ENCODE data around the gene STAC3. TPM values are rescaled to one million over a fixed set of nuclear protein-coding genes. Genes with fewer than 3 reads are reported as not detected.
"Not testable (repeated sequence)": the region's sequence is repeated elsewhere in the genome, so short reads cannot be mapped to it uniquely, and the experiment has no call there.

STAC3 gene
- 2.7 TPM for polyA plus RNA-seq (2013, experiment 1 of 4)
- polyA plus RNA-seq (2013, experiment 2 of 4), result 2.6 TPM
- 2.6 TPM for polyA plus RNA-seq (2013, experiment 3 of 4)
- polyA plus RNA-seq (2013, experiment 4 of 4), result 2.1 TPM

- no peaks in the 10 kb centered on the region for H3K27me3 ChIP-seq (ENCODE audit: control insufficient read depth, insufficient read depth, low read length, poor library complexity, severe bottlenecking)
- H3K27ac ChIP-seq (ENCODE audit: insufficient read depth, low read depth, low read length, poor library complexity, severe bottlenecking), result no peak within 1 kb of the TSS
- no peaks in the 10 kb centered on the region for H3K9me3 ChIP-seq (ENCODE audit: control insufficient read depth, low read length)
- H3K36me3 ChIP-seq (ENCODE audit: control insufficient read depth, insufficient read depth, low read length), result peaks cover 4% of the 10 kb centered on the region
- WGBS, 2 experiments, result 61 to 65% methylated on average over 7 of the region's 7 CpGs
- no peaks in the 10 kb centered on the region for H3K4me1 ChIP-seq (ENCODE audit: control insufficient read depth, insufficient read depth, low read length)
- no peak within 1 kb of the TSS for H3K4me3 ChIP-seq (ENCODE audit: insufficient read depth, low read depth, low read length)
Measured at GRCh38 chr12:57250956-57251355, at the start of gene STAC3. Gene STAC3 (minus strand): TSS chr12:57251187. CDS start chr12:57249636, 1,551 bp downstream.

- Histone ChIP-seq H3K27me3 (ENCODE audit: control insufficient read depth, insufficient read depth, low read length, poor library complexity, severe bottlenecking) (no peaks in the 10 kb centered on the region), H3K27ac (ENCODE audit: insufficient read depth, low read depth, low read length, poor library complexity, severe bottlenecking) (no peak overlapping the region), H3K4me1 (ENCODE audit: control insufficient read depth, insufficient read depth, low read length) (no peaks in the 10 kb centered on the region), H3K9me3 (ENCODE audit: control insufficient read depth, low read length) (no peaks in the 10 kb centered on the region), H3K4me3 (ENCODE audit: insufficient read depth, low read depth, low read length) (no peak overlapping the region), H3K36me3 (ENCODE audit: control insufficient read depth, insufficient read depth, low read length) (no peaks in the 10 kb centered on the region)
- 37 to 85% methylated on average over 1 of the region's 1 CpG for WGBS, 2 experiments
Measured at GRCh38 chr12:57299514-57300016, 48.6 kb upstream of the STAC3 start.

GRCh38 chr12:57296291-57296690 lies 45.3 kb upstream of the STAC3 start:
- H3K9me3 ChIP-seq (ENCODE audit: control insufficient read depth, low read length), result no peaks in the 10 kb centered on the region
- H3K36me3 ChIP-seq (ENCODE audit: control insufficient read depth, insufficient read depth, low read length), result peaks cover under 1% of the 10 kb centered on the region
- 93 to 97% methylated on average over 3 to 4 of the region's 4 CpGs for whole genome bisulfite sequencing, 2 experiments
- H3K4me3 ChIP-seq (ENCODE audit: insufficient read depth, low read depth, low read length), result no peak overlapping the region
- no peaks in the 10 kb centered on the region for H3K27me3 ChIP-seq (ENCODE audit: control insufficient read depth, insufficient read depth, low read length, poor library complexity, severe bottlenecking)
- no peaks in the 10 kb centered on the region for H3K4me1 ChIP-seq (ENCODE audit: control insufficient read depth, insufficient read depth, low read length)
- H3K27ac ChIP-seq (ENCODE audit: insufficient read depth, low read depth, low read length, poor library complexity, severe bottlenecking), result no peak overlapping the region

- 89 to 94% methylated on average over 12 of the region's 12 CpGs for WGBS, 2 experiments
- not testable (repeated sequence) for H3K4me3 ChIP-seq (ENCODE audit: insufficient read depth, low read depth, low read length); H3K9me3 ChIP-seq (ENCODE audit: control insufficient read depth, low read length); H3K4me1 ChIP-seq (ENCODE audit: control insufficient read depth, insufficient read depth, low read length); H3K27ac ChIP-seq (ENCODE audit: insufficient read depth, low read depth, low read length, poor library complexity, severe bottlenecking); H3K27me3 ChIP-seq (ENCODE audit: control insufficient read depth, insufficient read depth, low read length, poor library complexity, severe bottlenecking)
- peaks cover 12% of the 10 kb centered on the region for H3K36me3 ChIP-seq (ENCODE audit: control insufficient read depth, insufficient read depth, low read length)
Measured at GRCh38 chr12:57282073-57282472, 31.1 kb upstream of the STAC3 start.

GRCh38 chr12:57280211-57281062 lies 29.4 kb upstream of the STAC3 start:
- no peak overlapping the region for H3K27ac ChIP-seq (ENCODE audit: insufficient read depth, low read depth, low read length, poor library complexity, severe bottlenecking)
- no peak overlapping the region for H3K4me3 ChIP-seq (ENCODE audit: insufficient read depth, low read depth, low read length)
- no peaks in the 10 kb centered on the region for H3K27me3 ChIP-seq (ENCODE audit: control insufficient read depth, insufficient read depth, low read length, poor library complexity, severe bottlenecking)
- H3K4me1 ChIP-seq (ENCODE audit: control insufficient read depth, insufficient read depth, low read length), result no peaks in the 10 kb centered on the region
- WGBS, 2 experiments, result 84 to 86% methylated on average over 9 of the region's 9 CpGs
- H3K9me3 ChIP-seq (ENCODE audit: control insufficient read depth, low read length), result no peaks in the 10 kb centered on the region
- H3K36me3 ChIP-seq (ENCODE audit: control insufficient read depth, insufficient read depth, low read length), result peaks cover 12% of the 10 kb centered on the region

GRCh38 chr12:57278465-57279381 lies 27.7 kb upstream of the STAC3 start:
- no peak overlapping the region for H3K4me3 ChIP-seq (ENCODE audit: insufficient read depth, low read depth, low read length)
- 97% methylated on average over 15 of the region's 15 CpGs for WGBS, 2 experiments
- H3K4me1 ChIP-seq (ENCODE audit: control insufficient read depth, insufficient read depth, low read length), result no peaks in the 10 kb centered on the region
- no peaks in the 10 kb centered on the region for H3K9me3 ChIP-seq (ENCODE audit: control insufficient read depth, low read length)
- peaks cover 12% of the 10 kb centered on the region for H3K36me3 ChIP-seq (ENCODE audit: control insufficient read depth, insufficient read depth, low read length)
- H3K27me3 ChIP-seq (ENCODE audit: control insufficient read depth, insufficient read depth, low read length, poor library complexity, severe bottlenecking), result no peaks in the 10 kb centered on the region
- no peak overlapping the region for H3K27ac ChIP-seq (ENCODE audit: insufficient read depth, low read depth, low read length, poor library complexity, severe bottlenecking)

GRCh38 chr12:57276935-57277563 lies 26.1 kb upstream of the STAC3 start:
- Histone ChIP-seq H3K4me1 (ENCODE audit: control insufficient read depth, insufficient read depth, low read length) (no peaks in the 10 kb centered on the region), H3K27me3 (ENCODE audit: control insufficient read depth, insufficient read depth, low read length, poor library complexity, severe bottlenecking) (no peaks in the 10 kb centered on the region), H3K4me3 (ENCODE audit: insufficient read depth, low read depth, low read length) (no peak overlapping the region), H3K9me3 (ENCODE audit: control insufficient read depth, low read length) (no peaks in the 10 kb centered on the region), H3K36me3 (ENCODE audit: control insufficient read depth, insufficient read depth, low read length) (peaks cover 12% of the 10 kb centered on the region), H3K27ac (ENCODE audit: insufficient read depth, low read depth, low read length, poor library complexity, severe bottlenecking) (no peak overlapping the region)
- 88 to 94% methylated on average over 3 to 4 of the region's 4 CpGs for WGBS, 2 experiments

- not testable (repeated sequence) for H3K27ac ChIP-seq (ENCODE audit: insufficient read depth, low read depth, low read length, poor library complexity, severe bottlenecking); H3K4me3 ChIP-seq (ENCODE audit: insufficient read depth, low read depth, low read length); H3K27me3 ChIP-seq (ENCODE audit: control insufficient read depth, insufficient read depth, low read length, poor library complexity, severe bottlenecking); H3K9me3 ChIP-seq (ENCODE audit: control insufficient read depth, low read length); H3K4me1 ChIP-seq (ENCODE audit: control insufficient read depth, insufficient read depth, low read length)
- peaks cover 12% of the 10 kb centered on the region for H3K36me3 ChIP-seq (ENCODE audit: control insufficient read depth, insufficient read depth, low read length)
- WGBS, 2 experiments, result 96 to 97% methylated on average over 5 to 6 of the region's 6 CpGs
Measured at GRCh38 chr12:57276233-57276632, 25.2 kb upstream of the STAC3 start.

GRCh38 chr12:57273516-57273915 lies 22.5 kb upstream of the STAC3 start:
- no peaks in the 10 kb centered on the region for H3K4me1 ChIP-seq (ENCODE audit: control insufficient read depth, insufficient read depth, low read length)
- H3K36me3 ChIP-seq (ENCODE audit: control insufficient read depth, insufficient read depth, low read length), result peaks cover 12% of the 10 kb centered on the region
- no peaks in the 10 kb centered on the region for H3K9me3 ChIP-seq (ENCODE audit: control insufficient read depth, low read length)
- no peak overlapping the region for H3K4me3 ChIP-seq (ENCODE audit: insufficient read depth, low read depth, low read length)
- H3K27ac ChIP-seq (ENCODE audit: insufficient read depth, low read depth, low read length, poor library complexity, severe bottlenecking), result no peak overlapping the region
- H3K27me3 ChIP-seq (ENCODE audit: control insufficient read depth, insufficient read depth, low read length, poor library complexity, severe bottlenecking), result no peaks in the 10 kb centered on the region
